CD4-positive, alpha-beta memory T cell (primary cell): ENCODE data around the gene IL20. TPM values are rescaled to one million over a fixed set of nuclear protein-coding genes. Genes with fewer than 3 reads are reported as not detected.
A peak's percentile ranks its signal among the peaks of the same experiment; 100 is the strongest.

ENCODE experiments used
- CTCF ChIA-PET: fragments of 350-600 bp; sonication (Branson Sonifier 250); formaldehyde crosslinking; loops from one replicate; lab custom pipeline; 2021; ENCODE audit warnings: inconsistent platforms; ENCODE audit not compliant: partially characterized antibody; lab: Charles Lee
- POLR2A ChIA-PET: fragments of 350-600 bp; sonication (Branson Sonifier 250); formaldehyde crosslinking; loops from one replicate; lab custom pipeline; 2021; ENCODE audit not compliant: partially characterized antibody; lab: Charles Lee
- DNase-seq, 5 donors: peaks; one replicate each; pipeline versions ENCODE4 v3.0.0 to v3.0.0-alpha.2; 2020 to 2022; ENCODE audit warnings: mixed read lengths in 1 of 5
- H3K27ac ChIP-seq: one replicate; pipeline ENCODE4 v1.7.0; 2013; ENCODE audit warnings: low read depth, low read length
- H3K27me3 ChIP-seq: 2 replicates; pipeline ENCODE4 v1.7.0; 2013; ENCODE audit warnings: mild to moderate bottlenecking, low read length, moderate library complexity; ENCODE audit not compliant: insufficient read depth
- H3K36me3 ChIP-seq: 2 replicates; pipeline ENCODE4 v1.7.0; 2013; ENCODE audit warnings: mild to moderate bottlenecking, low read length, moderate library complexity; ENCODE audit not compliant: insufficient read depth
- H3K4me1 ChIP-seq: 2 replicates; pipeline ENCODE4 v1.7.0; 2013; ENCODE audit warnings: mild to moderate bottlenecking, low read length, moderate library complexity; ENCODE audit not compliant: insufficient read depth
- H3K4me3 ChIP-seq, 2 donors: one replicate each; pipeline ENCODE4 v1.7.0; 2013; ENCODE audit warnings: low read length in 2 of 2, mild to moderate bottlenecking in 1 of 2
- H3K9me3 ChIP-seq, 2 donors: one replicate each; pipeline ENCODE4 v1.7.0; 2013; ENCODE audit warnings: low read length in 2 of 2, control low read depth in 1 of 2; ENCODE audit not compliant: control insufficient read depth in 1 of 2
- H3K27ac Mint-ChIP-seq, 7 donors: one replicate each; pipeline ENCODE4 v1.8.0; 2020 to 2021; ENCODE audit warnings: mixed read lengths in 7 of 7, mild to moderate bottlenecking in 6 of 7, inconsistent platforms in 3 of 7, moderate library complexity in 3 of 7
- H3K27me3 Mint-ChIP-seq, 2 donors: one replicate each; pipeline ENCODE4 v1.8.0; 2020 to 2021; ENCODE audit warnings: mixed read lengths in 2 of 2
- H3K36me3 Mint-ChIP-seq, 2 donors: one replicate each; pipeline ENCODE4 v1.8.0; 2020 to 2021; ENCODE audit warnings: mixed read lengths in 2 of 2, inconsistent platforms in 1 of 2, mild to moderate bottlenecking in 1 of 2
- H3K4me1 Mint-ChIP-seq, 4 donors: one replicate each; pipeline ENCODE4 v1.8.0; 2020 to 2021; ENCODE audit warnings: mixed read lengths in 4 of 4, mild to moderate bottlenecking in 1 of 4
- H3K4me3 Mint-ChIP-seq, 8 donors: one replicate each; pipeline ENCODE4 v1.8.0; 2020 to 2021; ENCODE audit warnings: mixed read lengths in 8 of 8, mild to moderate bottlenecking in 7 of 8, moderate library complexity in 6 of 8, inconsistent platforms in 3 of 8
- H3K9me3 Mint-ChIP-seq, 8 donors: one replicate each; pipeline ENCODE4 v1.8.0; 2020 to 2021; ENCODE audit warnings: mixed read lengths in 8 of 8, mild to moderate bottlenecking in 5 of 8, inconsistent platforms in 3 of 8, moderate library complexity in 1 of 8
- intact Hi-C: fragments of 100-400 bp; cut with micrococcal nuclease; formaldehyde crosslinking; loops from one replicate; pipeline ENCODE4 v1.15.1; 2023
- polyA plus RNA-seq, 2 donors: library from polyadenylated mRNA; unstranded; fragments of 300-500 nt; fragmentation: Illumina TruSeq; gene quantifications; one replicate each; pipeline ENCODE4 v1.2.3, GENCODE V29; 2021
- total RNA-seq, 2 experiments: library from RNA; stranded (reverse); gene quantifications; one replicate each; pipeline ENCODE4 v1.2.3, GENCODE V29; 2021

IL20 gene
- total and polyA plus RNA-seq, 4 experiments from 2014 or later = not detected

DNA sequence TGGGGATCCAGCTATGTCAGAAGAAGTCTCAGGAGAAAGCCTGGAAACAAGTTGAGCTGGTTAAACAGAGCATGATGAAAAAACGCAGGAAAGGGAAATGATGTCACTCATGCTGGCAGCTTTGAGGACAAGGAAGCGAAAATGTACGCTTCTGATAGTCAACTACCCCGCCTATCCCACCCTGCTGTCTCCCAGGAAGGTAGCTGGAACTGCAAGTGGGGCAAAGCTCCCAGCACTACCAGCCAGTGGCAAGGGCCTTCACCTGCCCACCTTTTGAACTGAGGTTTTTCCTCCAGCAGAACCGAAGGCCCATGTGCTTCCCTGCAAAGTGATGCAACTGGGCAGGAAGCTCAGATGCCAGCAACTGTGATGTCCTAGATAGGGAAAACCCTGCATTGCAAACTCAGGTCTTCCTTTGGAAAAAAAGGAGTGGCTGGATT lies 6.3 kb upstream of the IL20 start:
- peak overlapping the region in 7 of 8 donors; percentile 3 to 60 (median 27) for H3K4me3 Mint-ChIP-seq
- H3K4me3 ChIP-seq = no peak overlapping the region
- H3K9me3 ChIP-seq = no peaks in the 10 kb centered on the region
- H3K9me3 Mint-ChIP-seq = no peaks in the 10 kb centered on the region
- H3K27me3 ChIP-seq = no peaks in the 10 kb centered on the region
- H3K4me1 Mint-ChIP-seq = peaks cover 6 to 10% (median 8%) of the 10 kb centered on the region in 4 donors
- no peak overlapping the region for H3K27ac ChIP-seq
- no peaks in the 10 kb centered on the region for H3K36me3 Mint-ChIP-seq
- no peaks in the 10 kb centered on the region for H3K36me3 ChIP-seq
- peak overlapping the region in 3 of 7 donors; percentile 58 to 84 (median 71) for H3K27ac Mint-ChIP-seq
- DNase-seq = peak in 4 of 5 donors; percentile 12 to 28 (median 18)
- peaks cover 7% of the 10 kb centered on the region for H3K4me1 ChIP-seq
- intact Hi-C loops = no loop called here
- peaks cover 0 to 5% of the 10 kb centered on the region in 2 donors for H3K27me3 Mint-ChIP-seq
- CTCF ChIA-PET = interaction anchor here (0.5 to 7.9 kb wide), 15 partner anchors 8 to 314 kb away, joined by 3 to 73 read pairs (median 3); no protein-coding TSS in a partner anchor
- POLR2A ChIA-PET = interaction anchor here (0.6 to 1.5 kb wide), 5 partner anchors 47 to 156 kb away, joined by 3 to 6 read pairs (median 3); no protein-coding TSS in a partner anchor

DNA sequence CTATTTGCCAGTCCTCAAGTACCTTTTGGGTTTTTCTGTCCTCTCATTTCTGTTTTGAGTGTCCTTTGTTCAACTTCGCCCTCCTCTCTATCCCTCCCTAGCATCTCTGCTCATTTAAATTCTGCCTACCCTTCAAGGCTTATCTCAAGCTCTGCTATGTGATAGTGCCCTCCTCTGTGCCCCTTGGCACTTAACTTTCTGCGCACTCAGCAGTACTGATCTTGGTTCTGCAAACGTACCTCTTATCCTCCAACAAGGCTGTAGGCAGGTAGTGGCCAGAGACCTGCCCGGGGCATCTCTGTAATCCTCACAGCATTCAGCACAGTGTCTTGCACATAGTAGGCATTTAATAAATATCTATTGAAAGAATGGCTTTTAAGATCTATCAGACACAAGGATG lies 5.3 kb upstream of the IL20 start:
- H3K36me3 ChIP-seq = no peaks in the 10 kb centered on the region
- Mint-ChIP-seq H3K9me3 (no peaks in the 10 kb centered on the region), H3K27ac (no peak overlapping the region), H3K4me1 (peaks cover 6 to 13% (median 12%) of the 10 kb centered on the region in 4 donors), H3K4me3 (no peak overlapping the region), H3K36me3 (no peaks in the 10 kb centered on the region), H3K27me3 (peaks cover 3 to 5% of the 10 kb centered on the region in 2 donors)
- no peaks in the 10 kb centered on the region for H3K27me3 ChIP-seq
- intact Hi-C loops = no loop called here
- H3K4me1 ChIP-seq = peaks cover 7% of the 10 kb centered on the region
- DNase-seq = no peak
- POLR2A ChIA-PET = interaction anchor here (1.0 kb wide), 1 partner anchor 50 kb away, joined by 3 read pairs; no protein-coding TSS in a partner anchor
- no peak overlapping the region for H3K4me3 ChIP-seq
- H3K9me3 ChIP-seq = no peaks in the 10 kb centered on the region
- CTCF ChIA-PET = interaction anchor here (0.7 to 7.9 kb wide), 8 partner anchors 7 to 315 kb away, joined by 3 to 73 read pairs (median 6); no protein-coding TSS in a partner anchor
- H3K27ac ChIP-seq = no peak overlapping the region

- peak overlapping the region in 1 of 7 donors; percentile 39 for H3K27ac Mint-ChIP-seq
- no peak for DNase-seq
- intact Hi-C loops = no loop called here
Measured at GRCh38 chr1:206863266-206863665, 2.2 kb upstream of the IL20 start.

GRCh38 chr1:206866062-206866461 lies 639 bp downstream of the IL20 start:
- peaks cover 0 to 5% (median 4%) of the 10 kb centered on the region in 4 donors for H3K4me1 Mint-ChIP-seq
- Histone ChIP-seq H3K4me1 (no peaks in the 10 kb centered on the region), H3K9me3 (no peaks in the 10 kb centered on the region), H3K27me3 (no peaks in the 10 kb centered on the region), H3K27ac (no peak overlapping the region), H3K36me3 (no peaks in the 10 kb centered on the region), H3K4me3 (no peak overlapping the region)
- ChIA-PET POLR2A (interaction anchor here (1.4 kb wide), 1 partner anchor 43 kb away, joined by 4 read pairs; no protein-coding TSS in a partner anchor), CTCF (interaction anchor here (1.1 to 7.9 kb wide), 13 partner anchors 10 to 132 kb away, joined by 3 to 73 read pairs (median 8); no protein-coding TSS in a partner anchor)
- DNase-seq = no peak
- H3K36me3 Mint-ChIP-seq = no peaks in the 10 kb centered on the region
- no peak overlapping the region for H3K4me3 Mint-ChIP-seq
- intact Hi-C loops = no loop called here
- peaks cover 0 to 2% (median 0%) of the 10 kb centered on the region in 8 donors for H3K9me3 Mint-ChIP-seq
- H3K27ac Mint-ChIP-seq = no peak overlapping the region
- peaks cover 17% of the 10 kb centered on the region in 2 donors for H3K27me3 Mint-ChIP-seq

More at GRCh38 chr1:206863266-206863665, 2.2 kb upstream of the IL20 start:
- H3K27me3 Mint-ChIP-seq = peaks cover 8 to 10% of the 10 kb centered on the region in 2 donors
- H3K4me3 Mint-ChIP-seq = no peak overlapping the region
- POLR2A ChIA-PET = no interaction called here
- H3K36me3 Mint-ChIP-seq = no peaks in the 10 kb centered on the region
- no peak overlapping the region for H3K4me3 ChIP-seq
- CTCF ChIA-PET = interaction anchor here (1.0 to 7.9 kb wide), 6 partner anchors 9 to 118 kb away, joined by 3 to 73 read pairs (median 21); no protein-coding TSS in a partner anchor
- H3K36me3 ChIP-seq = no peaks in the 10 kb centered on the region
- H3K4me1 Mint-ChIP-seq = peaks cover 6 to 15% (median 11%) of the 10 kb centered on the region in 4 donors
- no peaks in the 10 kb centered on the region for H3K9me3 ChIP-seq
- no peaks in the 10 kb centered on the region for H3K27me3 ChIP-seq
- peaks cover 7% of the 10 kb centered on the region for H3K4me1 ChIP-seq
- no peak overlapping the region for H3K27ac ChIP-seq
- H3K9me3 Mint-ChIP-seq = peaks cover 0 to 2% (median 0%) of the 10 kb centered on the region in 8 donors

GRCh38 chr1:206867239-206867638 lies 1.8 kb downstream of the IL20 start:
- Histone ChIP-seq H3K27me3 (no peaks in the 10 kb centered on the region), H3K27ac (no peak overlapping the region), H3K9me3 (no peaks in the 10 kb centered on the region), H3K36me3 (no peaks in the 10 kb centered on the region), H3K4me1 (no peaks in the 10 kb centered on the region), H3K4me3 (no peak overlapping the region)
- no peak for DNase-seq
- peaks cover 1 to 2% of the 10 kb centered on the region in 2 donors for H3K36me3 Mint-ChIP-seq
- H3K4me3 Mint-ChIP-seq = no peak overlapping the region
- H3K9me3 Mint-ChIP-seq = peaks cover 0 to 8% (median 2%) of the 10 kb centered on the region in 8 donors
- ChIA-PET POLR2A (no interaction called here), CTCF (interaction anchor here (0.7 to 3.3 kb wide), 11 partner anchors 8 to 132 kb away, joined by 3 to 19 read pairs (median 6); no protein-coding TSS in a partner anchor)
- H3K27me3 Mint-ChIP-seq = peaks cover 17% of the 10 kb centered on the region in 2 donors
- H3K27ac Mint-ChIP-seq = no peak overlapping the region
- peaks cover 0 to 5% (median 4%) of the 10 kb centered on the region in 4 donors for H3K4me1 Mint-ChIP-seq
- intact Hi-C loops = no loop called here

DNA sequence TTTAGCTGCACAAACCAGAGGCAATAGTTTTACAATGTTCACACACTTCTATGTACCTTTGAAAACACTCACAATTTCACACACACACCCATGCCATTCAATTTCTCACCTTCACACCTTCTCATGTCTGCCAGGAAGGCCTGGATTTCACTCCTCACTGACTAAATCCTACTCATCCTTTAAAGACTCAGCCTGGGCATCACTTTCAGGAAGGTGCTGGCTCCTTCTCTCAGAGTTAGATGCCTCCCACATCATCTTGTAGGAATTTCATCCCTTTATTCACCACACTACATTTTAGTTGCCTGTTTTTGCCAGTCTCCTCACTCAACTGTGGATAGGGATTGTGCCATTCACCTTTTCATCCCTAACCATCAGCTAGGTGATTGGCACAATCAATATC lies 2.3 kb downstream of the IL20 start:
- Mint-ChIP-seq H3K9me3 (peaks cover 0 to 12% (median 4%) of the 10 kb centered on the region in 8 donors), H3K4me1 (peaks cover 0 to 5% (median 4%) of the 10 kb centered on the region in 4 donors), H3K36me3 (peaks cover 2 to 4% of the 10 kb centered on the region in 2 donors), H3K27me3 (peaks cover 17% of the 10 kb centered on the region in 2 donors), H3K27ac (peak overlapping the region in 1 of 7 donors; percentile 11), H3K4me3 (no peak overlapping the region)
- Histone ChIP-seq H3K4me3 (no peak overlapping the region), H3K27me3 (no peaks in the 10 kb centered on the region), H3K9me3 (no peaks in the 10 kb centered on the region), H3K4me1 (no peaks in the 10 kb centered on the region), H3K27ac (no peak overlapping the region), H3K36me3 (no peaks in the 10 kb centered on the region)
- intact Hi-C loops = no loop called here
- ChIA-PET POLR2A (interaction anchor here (0.9 kb wide), 1 partner anchor 42 kb away, joined by 3 read pairs; no protein-coding TSS in a partner anchor), CTCF (interaction anchor here (0.8 to 3.3 kb wide), 9 partner anchors 9 to 142 kb away, joined by 3 to 19 read pairs (median 8); no protein-coding TSS in a partner anchor)
- DNase-seq = no peak

DNA sequence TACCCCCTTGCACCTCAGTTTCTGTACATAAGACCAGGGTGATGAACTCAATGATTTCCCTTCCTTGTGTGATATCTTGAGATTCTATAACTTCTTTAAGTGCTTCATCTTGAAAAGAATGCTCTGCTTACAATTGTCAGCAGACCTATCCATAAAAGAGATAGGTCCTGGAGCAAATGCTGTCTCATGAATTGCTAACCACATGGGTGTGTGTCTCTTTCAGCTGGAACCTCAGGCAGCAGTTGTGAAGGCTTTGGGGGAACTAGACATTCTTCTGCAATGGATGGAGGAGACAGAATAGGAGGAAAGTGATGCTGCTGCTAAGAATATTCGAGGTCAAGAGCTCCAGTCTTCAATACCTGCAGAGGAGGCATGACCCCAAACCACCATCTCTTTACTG lies 2.8 kb downstream of the IL20 start:
- Mint-ChIP-seq H3K36me3 (peaks cover 2 to 4% of the 10 kb centered on the region in 2 donors), H3K4me3 (no peak overlapping the region), H3K4me1 (peaks cover 0 to 5% (median 4%) of the 10 kb centered on the region in 4 donors), H3K27me3 (peaks cover 17% of the 10 kb centered on the region in 2 donors), H3K27ac (no peak overlapping the region), H3K9me3 (peaks cover 0 to 15% (median 4%) of the 10 kb centered on the region in 8 donors)
- intact Hi-C loops = no loop called here
- no peaks in the 10 kb centered on the region for H3K9me3 ChIP-seq
- no peak overlapping the region for H3K4me3 ChIP-seq
- H3K36me3 ChIP-seq = no peaks in the 10 kb centered on the region
- no peaks in the 10 kb centered on the region for H3K27me3 ChIP-seq
- CTCF ChIA-PET = interaction anchor here (1.2 to 3.3 kb wide), 7 partner anchors 9 to 143 kb away, joined by 3 to 19 read pairs (median 8); no protein-coding TSS in a partner anchor
- no peak overlapping the region for H3K27ac ChIP-seq
- DNase-seq = no peak
- no peaks in the 10 kb centered on the region for H3K4me1 ChIP-seq
- POLR2A ChIA-PET = interaction anchor here (0.9 kb wide), 1 partner anchor 41 kb away, joined by 3 read pairs; no protein-coding TSS in a partner anchor
